Gastroesophageal sphincter (tissue), 3 donors: ENCODE data around the gene AKTIP.

Experiments used
- CTCF ChIP-seq, 4 experiments: fragments of 200-600 bp in 2 of 4; fragments of 450-650 bp in 2 of 4; sonication (generic) in 1 of 4; IDR thresholded peaks; one replicate each; pipeline ENCODE4 v1.5.1; 2017 to 2019; ENCODE audit warnings: antibody characterized with exemption in 4 of 4, mild to moderate bottlenecking in 2 of 4, moderate library complexity in 2 of 4
- POLR2AphosphoS5 ChIP-seq: sonication (generic); formaldehyde crosslinking; IDR thresholded peaks from one replicate; pipeline ENCODE4 v1.6.1; 2017; ENCODE audit warnings: antibody characterized with exemption

GRCh38 chr16:53482123-53482522 is 20.9 kb downstream of the AKTIP start:
- no peak for TF ChIP-seq CTCF (IDR thresholded peaks at IDR 0.05)
- TF ChIP-seq POLR2AphosphoS5 = no peak
